ENCODE measurements around the gene PHACTR1. TPM values are rescaled to one million over a fixed set of nuclear protein-coding genes. Genes with fewer than 3 reads are reported as not detected.

The PHACTR1 gene
- total and polyA plus RNA-seq, 8 donors: 0.46 to 17.4 (median 6.4) TPM; not detected in 1

DNA sequence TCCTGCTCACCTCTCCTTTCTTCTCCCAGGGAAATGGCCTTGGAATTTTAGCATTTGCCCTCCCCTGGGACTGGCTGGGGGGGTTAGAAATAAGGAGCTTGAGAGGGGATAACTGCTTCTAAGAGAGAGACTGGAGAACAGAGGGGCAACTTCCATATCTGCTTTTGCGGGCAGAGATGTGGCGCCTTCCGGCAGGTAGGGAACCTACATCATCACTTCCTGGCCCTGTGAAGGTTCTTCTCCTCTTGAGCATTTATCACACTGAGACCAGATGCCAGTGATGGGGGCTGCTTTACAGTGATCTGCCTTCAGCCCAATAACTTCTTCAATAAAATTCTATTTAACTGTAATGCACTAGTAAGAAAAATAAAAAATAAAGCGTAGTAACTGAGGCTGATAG lies 563.7 kb downstream of the PHACTR1 start:
- H3K27me3 ChIP-seq: no peaks in the 10 kb centered on the region
- H3K4me1 ChIP-seq: no peaks in the 10 kb centered on the region
- no peaks in the 10 kb centered on the region for H3K9me3 ChIP-seq
- no peak for TF ChIP-seq POLR2A (IDR thresholded peaks at IDR 0.05)
- TF ChIP-seq POLR2AphosphoS5 (IDR thresholded peaks at IDR 0.05): no peak
- TF ChIP-seq EP300 (IDR thresholded peaks at IDR 0.05): no peak
- TF ChIP-seq, protein P1, sequence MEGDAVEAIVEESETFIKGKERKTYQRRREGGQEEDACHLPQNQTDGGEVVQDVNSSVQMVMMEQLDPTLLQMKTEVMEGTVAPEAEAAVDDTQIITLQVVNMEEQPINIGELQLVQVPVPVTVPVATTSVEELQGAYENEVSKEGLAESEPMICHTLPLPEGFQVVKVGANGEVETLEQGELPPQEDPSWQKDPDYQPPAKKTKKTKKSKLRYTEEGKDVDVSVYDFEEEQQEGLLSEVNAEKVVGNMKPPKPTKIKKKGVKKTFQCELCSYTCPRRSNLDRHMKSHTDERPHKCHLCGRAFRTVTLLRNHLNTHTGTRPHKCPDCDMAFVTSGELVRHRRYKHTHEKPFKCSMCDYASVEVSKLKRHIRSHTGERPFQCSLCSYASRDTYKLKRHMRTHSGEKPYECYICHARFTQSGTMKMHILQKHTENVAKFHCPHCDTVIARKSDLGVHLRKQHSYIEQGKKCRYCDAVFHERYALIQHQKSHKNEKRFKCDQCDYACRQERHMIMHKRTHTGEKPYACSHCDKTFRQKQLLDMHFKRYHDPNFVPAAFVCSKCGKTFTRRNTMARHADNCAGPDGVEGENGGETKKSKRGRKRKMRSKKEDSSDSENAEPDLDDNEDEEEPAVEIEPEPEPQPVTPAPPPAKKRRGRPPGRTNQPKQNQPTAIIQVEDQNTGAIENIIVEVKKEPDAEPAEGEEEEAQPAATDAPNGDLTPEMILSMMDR (IDR thresholded peaks at IDR 0.05): no peak
- H3K4me3 ChIP-seq: no peak overlapping the region
- WGBS, 5 donors: 61 to 76% (median 70%) methylated on average over 4 of the region's 4 CpGs
- no peak overlapping the region for H3K27ac ChIP-seq
- no peak for DNase-seq
- peaks cover 4 to 69% (median 31%) of the 10 kb centered on the region in 4 donors for H3K36me3 ChIP-seq
- intact Hi-C loops (cut with DNase I; ENCODE audit: low total_unique reads): no loop called here

DNA sequence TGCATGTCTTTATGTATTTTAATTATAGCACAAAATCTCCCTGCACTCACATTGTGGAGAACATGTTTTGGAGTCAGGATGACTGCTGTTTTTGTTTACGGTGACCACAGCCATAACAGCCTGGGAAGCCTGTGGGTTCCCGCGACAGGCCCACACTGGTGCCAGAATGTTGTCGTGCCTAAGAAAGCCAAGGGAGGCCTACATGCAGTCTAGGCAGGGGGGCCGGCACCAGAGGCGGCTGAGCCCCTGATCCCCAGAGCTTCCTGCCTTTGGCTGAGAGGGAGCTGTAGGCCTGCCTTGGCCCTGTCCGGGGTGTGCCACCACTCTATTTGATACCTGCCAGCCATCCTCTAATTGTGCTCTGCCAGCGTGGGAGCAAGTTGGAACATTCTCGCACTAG lies 565.1 kb downstream of the PHACTR1 start:
- 84 to 96% (median 89%) methylated on average over 9 of the region's 9 CpGs for WGBS, 5 donors
- Histone ChIP-seq H3K4me1 (no peaks in the 10 kb centered on the region), H3K9me3 (peaks cover 0 to 2% (median under 1%) of the 10 kb centered on the region in 4 donors), H3K27ac (no peak overlapping the region), H3K36me3 (peaks cover 5 to 83% (median 39%) of the 10 kb centered on the region in 4 donors), H3K27me3 (no peaks in the 10 kb centered on the region), H3K4me3 (no peak overlapping the region)
- DNase-seq: no peak
- TF ChIP-seq, protein P1 (IDR thresholded peaks at IDR 0.05): no peak
- TF ChIP-seq EP300 (IDR thresholded peaks at IDR 0.05): no peak
- TF ChIP-seq POLR2AphosphoS5 (IDR thresholded peaks at IDR 0.05): no peak
- intact Hi-C loops (cut with DNase I; ENCODE audit: low total_unique reads): no loop called here

DNA sequence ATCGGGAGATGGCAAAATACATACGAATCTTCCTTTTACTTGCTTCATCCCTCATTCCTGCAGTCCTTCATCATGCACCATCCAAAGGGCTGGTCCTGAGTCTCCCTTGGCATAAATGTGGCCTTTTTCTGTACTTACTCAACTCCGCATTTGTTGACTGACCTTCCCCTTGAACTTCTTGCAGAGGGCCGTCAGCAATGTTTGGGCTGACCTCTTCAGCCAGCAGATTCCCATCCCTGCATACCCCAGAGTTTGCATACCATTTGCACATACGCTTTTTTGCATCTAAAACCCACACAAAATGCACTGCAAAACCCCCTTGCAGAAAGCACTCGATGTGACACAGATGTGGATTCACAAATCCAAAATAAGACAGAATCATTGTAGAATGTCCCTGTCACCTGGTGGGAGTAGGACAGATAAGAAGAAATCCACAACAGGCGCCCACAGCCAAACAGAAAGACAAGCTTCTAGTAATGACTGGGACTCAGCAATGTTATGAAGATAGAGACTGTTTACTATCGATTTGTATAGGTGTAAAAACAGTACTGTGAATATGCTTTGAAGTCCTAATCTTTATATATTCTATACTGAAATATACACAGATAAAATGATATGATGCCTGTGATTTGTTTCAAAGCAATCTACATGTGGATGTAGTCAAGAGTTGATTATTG lies 566.0 kb downstream of the PHACTR1 start:
- H3K4me1 ChIP-seq: no peaks in the 10 kb centered on the region
- H3K4me3 ChIP-seq: no peak overlapping the region
- no peak for TF ChIP-seq POLR2A (IDR thresholded peaks at IDR 0.05)
- TF ChIP-seq, protein P1 (IDR thresholded peaks at IDR 0.05): no peak
- no peak for TF ChIP-seq EP300 (IDR thresholded peaks at IDR 0.05)
- no peak for TF ChIP-seq POLR2AphosphoS5 (IDR thresholded peaks at IDR 0.05)
- no peaks in the 10 kb centered on the region for H3K27me3 ChIP-seq
- H3K27ac ChIP-seq: no peak overlapping the region
- intact Hi-C loops (cut with DNase I; ENCODE audit: low total_unique reads): no loop called here
- DNase-seq: no peak
- peaks cover 0 to 10% (median 7%) of the 10 kb centered on the region in 4 donors for H3K9me3 ChIP-seq
- peaks cover 8 to 86% (median 48%) of the 10 kb centered on the region in 4 donors for H3K36me3 ChIP-seq
- WGBS, 5 donors: 74 to 86% (median 77%) methylated on average over 8 of the region's 8 CpGs

DNA sequence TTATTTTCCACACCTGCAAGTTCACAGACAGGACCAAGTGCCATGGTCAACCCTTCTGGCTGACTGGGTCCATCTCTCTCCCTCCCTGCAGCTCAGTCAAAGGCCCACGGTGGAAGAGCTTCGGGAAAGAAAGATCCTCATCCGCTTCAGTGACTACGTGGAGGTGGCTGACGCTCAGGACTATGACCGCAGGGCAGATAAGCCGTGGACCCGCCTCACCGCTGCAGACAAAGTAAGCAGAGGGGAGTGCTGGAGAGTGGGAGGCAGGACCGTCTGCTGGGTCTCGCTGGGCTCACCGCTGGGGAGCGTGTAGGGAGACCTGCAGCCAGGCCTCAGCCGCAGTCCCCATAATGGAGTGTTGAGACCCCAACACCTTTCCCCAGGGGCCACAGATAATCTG lies 566.8 kb downstream of the PHACTR1 start:
- no peak overlapping the region for H3K4me3 ChIP-seq
- peaks cover 11 to 87% (median 48%) of the 10 kb centered on the region in 4 donors for H3K36me3 ChIP-seq
- H3K27me3 ChIP-seq: no peaks in the 10 kb centered on the region
- intact Hi-C loops (cut with DNase I; ENCODE audit: low total_unique reads): no loop called here
- no peak overlapping the region for H3K27ac ChIP-seq
- 77 to 87% (median 81%) methylated on average over 12 to 14 of the region's 14 CpGs for WGBS, 5 donors
- peaks cover 0 to 14% (median 10%) of the 10 kb centered on the region in 4 donors for H3K9me3 ChIP-seq
- DNase-seq: no peak
- H3K4me1 ChIP-seq: no peaks in the 10 kb centered on the region
- TF ChIP-seq POLR2AphosphoS5 (IDR thresholded peaks at IDR 0.05) (no peak), EP300 (IDR thresholded peaks at IDR 0.05) (no peak), POLR2A (IDR thresholded peaks at IDR 0.05) (no peak)
- TF ChIP-seq, protein P1 (IDR thresholded peaks at IDR 0.05): no peak

All from stomach (tissue), 9 donors.